Activated CD4-positive, alpha-beta T cell treated with anti-CD3 and anti-CD28 coated beads, Interleukin-2, amount 10 ng/mL, durations not matched to agents 24 days and 14 days (primary cell): ENCODE measurements around the gene PFDN6. TPM values are rescaled to one million over a fixed set of nuclear protein-coding genes. Genes with fewer than 3 reads are reported as not detected.
A peak's percentile ranks its signal among the peaks of the same experiment; 100 is the strongest.
"Not testable (repeated sequence)": the region's sequence is repeated elsewhere in the genome, so short reads cannot be mapped to it uniquely, and the experiment has no call there.

ENCODE experiments used
- DNase-seq: peaks from one replicate; pipeline ENCODE4 v3.0.0; 2022
- H3K27ac Mint-ChIP-seq: one replicate; pipeline ENCODE4 v1.8.0; 2022; ENCODE audit warnings: mild to moderate bottlenecking, mixed read lengths
- H3K27me3 Mint-ChIP-seq: one replicate; pipeline ENCODE4 v1.8.0; 2022; ENCODE audit warnings: mixed read lengths
- H3K36me3 Mint-ChIP-seq: one replicate; pipeline ENCODE4 v1.8.0; 2022; ENCODE audit warnings: low read depth, mild to moderate bottlenecking, mixed read lengths
- H3K4me1 Mint-ChIP-seq: one replicate; pipeline ENCODE4 v1.8.0; 2021; ENCODE audit warnings: mixed read lengths
- H3K4me3 Mint-ChIP-seq: one replicate; pipeline ENCODE4 v1.8.0; 2022; ENCODE audit warnings: mild to moderate bottlenecking, moderate library complexity, mixed read lengths
- H3K9me3 Mint-ChIP-seq: one replicate; pipeline ENCODE4 v1.8.0; 2021; ENCODE audit warnings: mixed read lengths
- intact Hi-C: fragments of 100-400 bp; cut with micrococcal nuclease; formaldehyde crosslinking; loops from one replicate; pipeline ENCODE4 v1.15.1; 2023
- total RNA-seq: library from RNA; stranded (reverse); gene quantifications from 2 replicates; pipeline ENCODE4 v1.2.3, GENCODE V29; 2022

Gene PFDN6
- total RNA-seq, 1 donor from 2014 or later = 132 TPM

DNA sequence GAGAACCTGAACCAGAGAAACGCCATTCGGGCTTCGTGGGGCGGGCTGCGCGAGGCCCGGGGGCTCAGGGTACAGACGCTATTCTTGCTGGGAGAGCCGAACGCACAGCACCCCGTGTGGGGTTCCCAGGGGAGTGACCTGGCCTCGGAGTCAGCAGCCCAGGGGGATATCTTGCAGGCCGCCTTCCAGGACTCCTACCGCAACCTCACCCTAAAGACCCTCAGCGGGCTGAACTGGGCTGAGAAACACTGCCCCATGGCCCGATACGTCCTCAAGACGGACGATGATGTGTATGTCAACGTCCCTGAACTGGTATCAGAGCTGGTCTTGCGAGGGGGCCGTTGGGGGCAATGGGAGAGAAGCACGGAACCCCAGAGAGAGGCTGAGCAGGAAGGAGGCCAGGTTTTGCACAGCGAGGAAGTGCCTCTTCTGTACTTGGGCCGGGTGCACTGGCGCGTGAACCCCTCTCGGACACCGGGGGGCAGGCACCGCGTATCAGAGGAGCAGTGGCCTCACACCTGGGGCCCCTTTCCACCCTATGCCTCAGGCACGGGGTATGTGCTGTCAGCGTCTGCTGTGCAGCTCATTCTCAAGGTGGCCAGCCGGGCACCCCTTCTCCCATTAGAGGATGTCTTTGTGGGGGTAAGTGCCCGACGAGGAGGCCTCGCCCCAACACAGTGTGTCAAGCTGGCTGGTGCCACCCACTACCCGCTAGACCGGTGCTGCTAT is 11.6 kb upstream of the PFDN6 start:
- Mint-ChIP-seq H3K36me3 (peaks cover 76% of the 10 kb centered on the region), H3K4me1 (peaks cover 52% of the 10 kb centered on the region), H3K4me3 (peak overlapping the region; percentile 83), H3K27me3 (no peaks in the 10 kb centered on the region), H3K9me3 (no peaks in the 10 kb centered on the region), H3K27ac (peak overlapping the region; percentile 91)
- peak; percentile 76 for DNase-seq
- intact Hi-C loops = loop anchor here (1.0 to 10.0 kb wide), 5 partner anchors 11 to 433 kb away; partner anchors contain the start of genes CUTA, PFDN6, PHF1 and PSMB8

GRCh38 chr6:33278392-33278741 is 11.0 kb upstream of the PFDN6 start:
- no peaks in the 10 kb centered on the region for H3K9me3 Mint-ChIP-seq
- intact Hi-C loops = loop anchor here (10.0 kb wide), 2 partner anchors 136 to 434 kb away; partner anchors contain the start of genes CUTA, PHF1 and PSMB8
- H3K4me3 Mint-ChIP-seq = peak overlapping the region; percentile 6
- peaks cover 48% of the 10 kb centered on the region for H3K4me1 Mint-ChIP-seq
- H3K27me3 Mint-ChIP-seq = no peaks in the 10 kb centered on the region
- H3K27ac Mint-ChIP-seq = no peak overlapping the region
- peaks cover 73% of the 10 kb centered on the region for H3K36me3 Mint-ChIP-seq
- no peak for DNase-seq

GRCh38 chr6:33278810-33279209 is 10.6 kb upstream of the PFDN6 start:
- H3K36me3 Mint-ChIP-seq = peaks cover 69% of the 10 kb centered on the region
- no peak overlapping the region for H3K27ac Mint-ChIP-seq
- peaks cover 44% of the 10 kb centered on the region for H3K4me1 Mint-ChIP-seq
- DNase-seq = no peak
- no peaks in the 10 kb centered on the region for H3K9me3 Mint-ChIP-seq
- intact Hi-C loops = loop anchor here (10.0 kb wide), 2 partner anchors 136 to 434 kb away; partner anchors contain the start of genes CUTA, PHF1 and PSMB8
- H3K4me3 Mint-ChIP-seq = peak overlapping the region; percentile 6
- H3K27me3 Mint-ChIP-seq = no peaks in the 10 kb centered on the region

DNA sequence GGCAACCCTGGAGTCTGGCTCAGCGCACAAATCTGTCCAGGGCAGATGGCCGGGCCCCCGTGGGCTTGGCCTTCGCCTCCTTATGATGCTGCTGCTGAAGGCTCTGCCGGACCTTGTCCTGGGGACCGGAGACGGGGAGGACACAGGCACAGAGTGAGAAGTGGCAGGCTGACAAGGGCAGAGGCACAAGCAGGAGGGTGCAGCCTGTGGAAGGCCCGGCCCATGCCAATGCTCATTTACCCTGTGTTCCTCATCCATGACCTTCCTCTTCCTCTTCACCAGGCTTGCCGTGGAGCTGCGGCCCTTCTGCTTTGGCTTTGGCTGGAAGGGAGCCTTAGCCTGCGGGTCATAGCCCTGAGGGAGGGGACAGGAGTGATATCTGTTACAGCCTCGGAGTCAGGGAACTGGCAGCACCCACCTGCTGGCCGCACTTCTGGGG is 10.1 kb upstream of the PFDN6 start:
- H3K4me1 Mint-ChIP-seq = peaks cover 42% of the 10 kb centered on the region
- peaks cover 69% of the 10 kb centered on the region for H3K36me3 Mint-ChIP-seq
- no peaks in the 10 kb centered on the region for H3K27me3 Mint-ChIP-seq
- no peak overlapping the region for H3K4me3 Mint-ChIP-seq
- H3K27ac Mint-ChIP-seq = peak overlapping the region; percentile 25
- intact Hi-C loops = loop anchor here (10.0 kb wide), 2 partner anchors 136 to 434 kb away; partner anchors contain the start of genes CUTA, PHF1 and PSMB8
- no peaks in the 10 kb centered on the region for H3K9me3 Mint-ChIP-seq
- DNase-seq = no peak

DNA sequence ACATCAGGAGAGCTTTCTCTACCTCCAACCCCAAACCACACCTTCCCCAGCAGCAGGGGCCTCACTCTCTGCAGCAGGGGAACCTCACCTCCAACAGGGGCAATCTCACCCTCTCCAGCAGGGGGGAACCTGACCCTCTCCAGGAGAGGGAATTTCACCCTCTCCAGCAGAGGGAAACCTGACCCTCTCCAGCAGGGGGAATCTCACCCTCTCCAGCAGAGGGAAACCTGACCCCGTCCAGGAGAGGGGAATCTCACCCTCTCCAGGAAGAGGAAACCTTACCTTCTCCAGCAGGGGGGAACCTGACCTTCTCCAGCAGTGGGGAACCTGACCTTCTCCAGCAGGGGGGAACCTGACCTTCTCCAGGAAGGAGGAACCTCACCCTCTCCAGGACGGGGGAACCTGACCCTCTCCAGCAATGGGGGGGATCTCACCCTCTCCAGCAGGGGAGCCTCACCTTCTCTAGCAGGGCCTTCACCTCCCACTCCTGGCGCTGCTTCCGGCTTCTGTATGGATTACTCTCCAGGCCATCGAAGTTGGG is 9.4 kb upstream of the PFDN6 start:
- no peaks in the 10 kb centered on the region for H3K27me3 Mint-ChIP-seq
- no peak for DNase-seq
- H3K9me3 Mint-ChIP-seq = no peaks in the 10 kb centered on the region
- no peak overlapping the region for H3K4me3 Mint-ChIP-seq
- intact Hi-C loops = loop anchor here (10.0 kb wide), 2 partner anchors 135 to 435 kb away; partner anchors contain the start of genes CUTA, PHF1 and PSMB8
- peaks cover 36% of the 10 kb centered on the region for H3K4me1 Mint-ChIP-seq
- H3K27ac Mint-ChIP-seq = no peak overlapping the region
- peaks cover 65% of the 10 kb centered on the region for H3K36me3 Mint-ChIP-seq

DNA sequence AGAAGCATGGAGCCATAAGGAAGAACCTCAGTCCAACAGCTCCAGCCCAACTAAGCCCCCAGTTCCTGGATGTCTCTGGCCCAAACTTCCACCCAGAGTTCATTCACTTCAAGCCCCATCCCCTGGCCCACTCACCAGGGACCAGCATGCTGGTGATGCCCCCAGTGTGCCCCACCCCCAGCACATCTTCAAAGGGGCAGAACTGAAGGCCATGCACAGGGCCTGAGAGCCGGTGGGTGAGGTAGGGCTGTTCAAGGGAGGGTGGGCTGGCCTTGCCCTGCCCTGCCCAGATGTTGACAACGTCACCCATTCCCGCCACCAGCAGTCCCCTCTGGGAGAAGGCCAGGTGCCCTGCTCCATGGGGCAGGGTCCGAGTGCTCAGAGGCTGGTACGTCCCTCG is 8.9 kb upstream of the PFDN6 start:
- Mint-ChIP-seq H3K4me1 (peaks cover 32% of the 10 kb centered on the region), H3K27me3 (no peaks in the 10 kb centered on the region), H3K27ac (no peak overlapping the region), H3K36me3 (peaks cover 60% of the 10 kb centered on the region), H3K9me3 (no peaks in the 10 kb centered on the region), H3K4me3 (no peak overlapping the region)
- DNase-seq = no peak
- intact Hi-C loops = no loop called here

DNA sequence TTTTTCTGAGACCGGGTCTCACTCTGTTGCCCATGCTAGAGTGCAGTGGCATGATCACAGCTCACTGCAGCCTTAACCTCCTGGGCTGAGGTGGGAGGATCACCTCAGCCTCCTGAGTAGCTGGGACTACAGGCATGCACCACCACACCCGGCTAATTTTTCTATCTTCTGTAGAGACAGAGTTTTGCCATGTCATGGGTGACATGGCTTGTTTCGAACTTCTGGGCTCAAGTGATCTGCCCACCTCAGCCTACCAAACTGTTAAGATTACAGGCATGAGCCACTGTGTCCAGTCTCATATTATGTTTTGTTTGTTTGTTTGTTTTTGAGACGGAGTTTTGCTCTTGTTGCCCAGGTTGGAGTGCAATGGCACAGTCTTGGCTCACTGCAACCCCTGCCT is 4.2 kb upstream of the PFDN6 start:
- intact Hi-C loops, H3K27ac Mint-ChIP-seq, DNase-seq, H3K9me3 Mint-ChIP-seq, H3K4me3 Mint-ChIP-seq, H3K27me3 Mint-ChIP-seq: not testable (repeated sequence)
- Mint-ChIP-seq H3K4me1 (peaks cover 24% of the 10 kb centered on the region), H3K36me3 (peaks cover 59% of the 10 kb centered on the region)

GRCh38 chr6:33286946-33287914 is 2.2 kb upstream of the PFDN6 start:
- H3K36me3 Mint-ChIP-seq = peaks cover 62% of the 10 kb centered on the region
- no peaks in the 10 kb centered on the region for H3K9me3 Mint-ChIP-seq
- peak overlapping the region; percentile 100 for H3K4me3 Mint-ChIP-seq
- DNase-seq = no peak
- H3K4me1 Mint-ChIP-seq = peaks cover 28% of the 10 kb centered on the region
- no peak overlapping the region for H3K27ac Mint-ChIP-seq
- intact Hi-C loops = no loop called here
- no peaks in the 10 kb centered on the region for H3K27me3 Mint-ChIP-seq

DNA sequence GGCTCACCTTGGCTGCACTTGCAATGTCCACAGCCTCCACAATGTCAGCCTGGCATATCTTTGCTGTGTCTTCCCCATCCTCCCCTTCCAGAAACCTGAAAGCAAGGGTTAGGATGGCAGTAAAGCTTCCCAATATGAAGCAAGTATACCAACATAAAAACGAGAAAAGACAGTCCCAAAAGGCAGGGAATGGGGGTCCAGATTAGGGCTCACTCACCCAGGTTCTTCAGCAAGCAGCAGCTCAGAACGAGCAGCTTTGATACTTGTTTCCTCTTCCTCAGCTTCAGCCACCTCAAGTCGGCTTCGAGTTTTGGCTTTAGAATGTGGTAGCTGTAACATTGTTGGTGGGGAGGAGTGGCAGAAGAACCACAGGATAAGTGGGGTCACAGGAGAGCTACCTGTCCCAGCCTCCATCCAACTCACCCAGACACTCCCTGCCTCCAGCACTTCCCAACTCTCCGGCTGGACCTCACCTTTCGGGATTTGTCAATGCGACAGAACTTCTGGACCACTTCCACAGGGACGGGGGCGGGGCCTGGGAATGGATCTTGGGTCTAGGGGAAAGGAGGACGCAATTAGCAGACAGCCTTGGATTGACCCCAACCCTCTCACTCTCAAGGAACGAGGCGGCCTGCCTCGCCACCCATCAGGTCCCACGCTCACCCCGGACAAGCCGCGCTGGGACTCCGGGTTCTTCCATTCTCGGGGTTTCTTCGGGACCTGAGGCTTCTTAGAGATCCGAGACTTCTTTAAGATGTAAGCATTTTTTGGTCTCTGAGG is 1.1 kb upstream of the PFDN6 start:
- no peak for DNase-seq
- Mint-ChIP-seq H3K9me3 (no peaks in the 10 kb centered on the region), H3K27ac (peak overlapping the region; percentile 95), H3K27me3 (no peaks in the 10 kb centered on the region), H3K36me3 (peaks cover 63% of the 10 kb centered on the region), H3K4me3 (peak overlapping the region; percentile 100), H3K4me1 (peaks cover 28% of the 10 kb centered on the region)
- intact Hi-C loops = no loop called here

GRCh38 chr6:33289784-33290315 is 449 bp downstream of the PFDN6 start:
- Mint-ChIP-seq H3K4me3 (peak overlapping the region; percentile 100), H3K4me1 (peaks cover 26% of the 10 kb centered on the region), H3K27ac (peak overlapping the region; percentile 95), H3K27me3 (no peaks in the 10 kb centered on the region), H3K36me3 (peaks cover 61% of the 10 kb centered on the region), H3K9me3 (no peaks in the 10 kb centered on the region)
- no peak for DNase-seq
- intact Hi-C loops = loop anchor here (1.0 to 10.0 kb wide), 7 partner anchors 9 to 1095 kb away; partner anchors contain the start of genes B3GALT4, GPSM3, PBX2 and RXRB

DNA sequence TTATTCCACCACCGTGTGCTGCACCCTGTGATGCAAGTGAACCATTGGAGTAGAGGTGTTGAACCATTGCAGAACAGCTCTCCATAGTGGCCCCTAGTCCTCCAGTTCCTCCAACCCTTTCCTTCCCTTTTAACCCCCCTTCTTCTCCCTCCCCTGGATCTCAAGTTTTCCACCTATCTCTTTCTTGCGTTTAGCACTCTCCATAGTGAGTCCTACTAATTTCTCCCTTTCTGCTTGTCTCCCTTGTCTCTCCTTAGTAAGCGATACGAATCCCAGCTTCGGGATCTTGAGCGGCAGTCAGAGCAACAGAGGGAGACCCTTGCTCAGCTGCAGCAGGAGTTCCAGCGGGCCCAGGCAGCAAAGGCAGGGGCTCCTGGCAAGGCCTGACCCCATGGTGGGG is 1.1 kb downstream of the PFDN6 start:
- H3K4me3 Mint-ChIP-seq = peak overlapping the region; percentile 100
- H3K4me1 Mint-ChIP-seq = peaks cover 26% of the 10 kb centered on the region
- H3K27me3 Mint-ChIP-seq = no peaks in the 10 kb centered on the region
- peak overlapping the region; percentile 95 for H3K27ac Mint-ChIP-seq
- H3K36me3 Mint-ChIP-seq = peaks cover 61% of the 10 kb centered on the region
- no peak for DNase-seq
- no peaks in the 10 kb centered on the region for H3K9me3 Mint-ChIP-seq
- intact Hi-C loops = loop anchor here (10.0 kb wide), 1 partner anchor 1096 kb away; the partner anchor contains the start of genes GPSM3 and PBX2

DNA sequence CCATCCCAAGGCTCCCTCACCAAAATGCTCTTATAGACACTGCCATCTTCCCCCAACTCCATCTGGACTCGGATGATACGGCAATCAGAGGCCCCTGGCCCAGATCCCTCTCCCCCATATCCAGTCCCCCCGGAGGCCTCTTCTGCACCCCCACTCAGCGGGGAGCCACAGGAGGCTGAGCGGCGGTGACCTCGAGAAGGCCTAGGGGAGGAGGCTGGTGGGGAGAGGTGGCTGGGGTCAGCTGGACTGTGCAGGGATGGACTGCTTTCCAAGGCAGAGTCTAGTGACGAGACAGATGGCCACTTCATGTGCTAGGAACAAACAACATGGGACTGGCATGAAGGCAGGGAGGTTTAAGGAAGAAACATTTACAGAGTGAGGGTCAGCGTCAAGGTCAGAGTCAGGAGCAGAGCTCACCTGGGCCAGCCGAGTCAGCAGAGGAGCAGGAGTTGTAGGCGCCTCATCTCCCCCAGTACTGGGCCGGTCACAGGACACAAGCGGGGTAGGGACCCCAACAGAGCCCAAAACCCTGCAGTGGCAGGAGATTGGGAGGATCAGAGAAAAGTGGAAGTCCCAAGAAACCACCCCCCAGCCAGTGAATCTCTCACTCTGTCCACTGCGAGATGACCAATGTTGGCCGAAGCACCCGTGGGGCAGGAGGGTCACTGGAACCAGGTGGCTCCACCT is 3.7 kb downstream of the PFDN6 start:
- H3K4me3 Mint-ChIP-seq = no peak overlapping the region
- H3K9me3 Mint-ChIP-seq = no peaks in the 10 kb centered on the region
- H3K36me3 Mint-ChIP-seq = peaks cover 50% of the 10 kb centered on the region
- peaks cover 2% of the 10 kb centered on the region for H3K27me3 Mint-ChIP-seq
- H3K27ac Mint-ChIP-seq = no peak overlapping the region
- no peak for DNase-seq
- intact Hi-C loops = loop anchor here (10.0 kb wide), 1 partner anchor 1098 kb away; the partner anchor contains the start of genes GPSM3 and PBX2
- peaks cover 25% of the 10 kb centered on the region for H3K4me1 Mint-ChIP-seq
